ENCODE data around the gene ING3.

The ING3 gene

DNA sequence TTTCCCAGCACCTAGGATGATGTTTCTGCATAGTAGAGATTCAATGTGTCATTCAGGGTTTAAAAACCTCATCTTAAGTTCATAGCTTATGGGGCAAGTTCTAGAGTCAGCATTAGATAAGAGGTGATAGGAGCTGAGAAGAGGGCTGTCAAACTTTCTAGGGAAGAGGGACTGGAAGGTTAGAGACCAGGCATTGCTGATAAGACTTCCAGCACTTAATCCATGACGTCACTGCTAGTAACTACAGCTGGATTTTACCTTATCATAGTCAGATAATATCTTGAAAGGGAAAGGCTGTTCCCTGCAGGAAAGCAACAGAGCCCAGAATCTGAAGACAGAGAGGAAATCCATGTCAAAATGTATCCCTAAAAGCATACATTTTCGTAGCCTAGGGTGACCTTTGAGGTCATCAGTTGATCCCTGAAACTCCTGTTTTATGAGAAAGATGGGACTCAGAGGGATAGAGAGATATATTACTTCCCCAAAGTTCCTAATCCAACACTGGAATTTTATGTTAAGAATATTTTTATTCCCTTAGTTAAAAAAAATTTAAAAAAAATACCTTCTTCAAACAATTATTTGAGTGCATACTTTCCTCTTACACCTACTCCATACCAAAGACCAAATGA lies 34.7 kb downstream of the ING3 start:
- TF ChIP-seq EZH2 (IDR thresholded peaks at IDR 0.05; ENCODE audit: borderline replicate concordance, low read depth, low read length, severe bottlenecking) (no peak), CTCF (IDR thresholded peaks at IDR 0.05; ENCODE audit: borderline replicate concordance, extremely low read depth, low read length, poor library complexity, severe bottlenecking) (no peak)
- no peak for ATAC-seq (ENCODE audit: insufficient read depth, low read depth)

DNA sequence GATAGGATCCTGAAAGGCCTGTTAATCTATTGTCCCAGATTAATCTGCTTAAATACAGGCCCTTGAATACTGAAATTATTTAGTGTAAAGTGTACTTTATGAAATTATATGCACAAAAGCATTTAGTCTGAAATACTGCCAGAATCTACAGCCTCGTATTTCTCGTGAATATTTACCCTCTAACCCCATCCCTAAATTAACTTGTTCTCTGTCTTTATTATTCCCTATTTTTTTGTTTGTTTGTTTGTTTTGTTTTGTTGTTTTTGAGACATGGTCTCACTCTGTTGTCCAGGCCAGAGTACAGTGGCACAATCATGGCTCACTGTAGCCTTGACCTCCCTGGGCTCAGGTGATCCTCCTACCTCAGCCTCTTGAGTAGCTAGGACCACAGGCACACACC lies 35.3 kb downstream of the ING3 start:
- DNase-seq (no peak), ATAC-seq (ENCODE audit: insufficient read depth, low read depth) (no peak)
- Histone ChIP-seq H3K79me2 (ENCODE audit: insufficient read depth, low read length) (no peaks in the 10 kb centered on the region), H2AFZ (ENCODE audit: low read depth, low read length) (no peak overlapping the region), H3K4me2 (ENCODE audit: insufficient read depth, low read length) (no peak overlapping the region), H3K9me3 (ENCODE audit: insufficient read depth, low read length, severe bottlenecking) (no peaks in the 10 kb centered on the region), H3K27ac (ENCODE audit: low read length) (no peak overlapping the region), H4K20me1 (ENCODE audit: insufficient read depth, low read length) (no peaks in the 10 kb centered on the region), H3K4me1 (ENCODE audit: insufficient read depth, low read length) (peaks cover 15% of the 10 kb centered on the region), H3K9ac (ENCODE audit: low read depth, low read length) (no peak overlapping the region), H3K36me3 (ENCODE audit: insufficient read depth, low read length) (no peaks in the 10 kb centered on the region), H3K4me3 (ENCODE audit: low read depth in 1 of 2, low read length in 2 of 2) (no peak overlapping the region), H3K27me3 (ENCODE audit: insufficient read depth, low read length, poor library complexity) (peaks cover 24% of the 10 kb centered on the region)
- TF ChIP-seq CTCF (IDR thresholded peaks at IDR 0.05; ENCODE audit: borderline replicate concordance, extremely low read depth, low read length, poor library complexity, severe bottlenecking): no peak
- no peak for TF ChIP-seq EZH2 (IDR thresholded peaks at IDR 0.05; ENCODE audit: borderline replicate concordance, low read depth, low read length, severe bottlenecking)

More for the DNA sequence above, 34.7 kb downstream of the ING3 start:
- peaks cover 15% of the 10 kb centered on the region for H3K4me1 ChIP-seq (ENCODE audit: insufficient read depth, low read length)
- no peaks in the 10 kb centered on the region for H4K20me1 ChIP-seq (ENCODE audit: insufficient read depth, low read length)
- no peak overlapping the region for H3K4me2 ChIP-seq (ENCODE audit: insufficient read depth, low read length)
- no peak overlapping the region for H3K9ac ChIP-seq (ENCODE audit: low read depth, low read length)
- H3K27ac ChIP-seq (ENCODE audit: low read length): no peak overlapping the region
- peaks cover 24% of the 10 kb centered on the region for H3K27me3 ChIP-seq (ENCODE audit: insufficient read depth, low read length, poor library complexity)
- no peaks in the 10 kb centered on the region for H3K36me3 ChIP-seq (ENCODE audit: insufficient read depth, low read length)
- no peak overlapping the region for H3K4me3 ChIP-seq (ENCODE audit: low read depth in 1 of 2, low read length in 2 of 2)
- H2AFZ ChIP-seq (ENCODE audit: low read depth, low read length): no peak overlapping the region
- no peak for DNase-seq
- no peaks in the 10 kb centered on the region for H3K9me3 ChIP-seq (ENCODE audit: insufficient read depth, low read length, severe bottlenecking)
- no peaks in the 10 kb centered on the region for H3K79me2 ChIP-seq (ENCODE audit: insufficient read depth, low read length)

GRCh38 chr7:120986650-120987049 lies 36.1 kb downstream of the ING3 start:
- TF ChIP-seq EZH2 (IDR thresholded peaks at IDR 0.05; ENCODE audit: borderline replicate concordance, low read depth, low read length, severe bottlenecking) (no peak), CTCF (IDR thresholded peaks at IDR 0.05; ENCODE audit: borderline replicate concordance, extremely low read depth, low read length, poor library complexity, severe bottlenecking) (no peak)

More at GRCh38 chr7:120986650-120987049, 36.1 kb downstream of the ING3 start:
- no peaks in the 10 kb centered on the region for H3K79me2 ChIP-seq (ENCODE audit: insufficient read depth, low read length)
- H3K36me3 ChIP-seq (ENCODE audit: insufficient read depth, low read length): no peaks in the 10 kb centered on the region
- no peak overlapping the region for H2AFZ ChIP-seq (ENCODE audit: low read depth, low read length)
- DNase-seq: no peak
- H3K27me3 ChIP-seq (ENCODE audit: insufficient read depth, low read length, poor library complexity): peaks cover 24% of the 10 kb centered on the region
- ATAC-seq (ENCODE audit: insufficient read depth, low read depth): no peak
- no peak overlapping the region for H3K4me3 ChIP-seq (ENCODE audit: low read depth in 1 of 2, low read length in 2 of 2)
- H4K20me1 ChIP-seq (ENCODE audit: insufficient read depth, low read length): no peaks in the 10 kb centered on the region
- no peak overlapping the region for H3K4me2 ChIP-seq (ENCODE audit: insufficient read depth, low read length)
- no peak overlapping the region for H3K9ac ChIP-seq (ENCODE audit: low read depth, low read length)
- no peaks in the 10 kb centered on the region for H3K9me3 ChIP-seq (ENCODE audit: insufficient read depth, low read length, severe bottlenecking)
- H3K4me1 ChIP-seq (ENCODE audit: insufficient read depth, low read length): peaks cover 15% of the 10 kb centered on the region
- H3K27ac ChIP-seq (ENCODE audit: low read length): no peak overlapping the region
